Measurements from ENCODE around the gene PLEKHS1.

Gene PLEKHS1

GRCh38 chr10:113751181-113751732 lies at the start of gene PLEKHS1:
Gene PLEKHS1, plus strand, starts transcription at chr10:113751682. Its CDS starts 3,596 bp downstream, at chr10:113755278.
- no peak for DNase-seq

GRCh38 chr10:113704637-113705343 lies 46.7 kb upstream of the PLEKHS1 start:
- DNase-seq = peak; percentile 24

- DNase-seq = no peak
Observed at GRCh38 chr10:113705344-113705652, 46.2 kb upstream of the PLEKHS1 start.

- no peak for DNase-seq
Observed at GRCh38 chr10:113706623-113707022, 44.9 kb upstream of the PLEKHS1 start.

- no peak for DNase-seq
Observed at GRCh38 chr10:113708640-113709039, 42.8 kb upstream of the PLEKHS1 start.

- no peak for DNase-seq
Observed at GRCh38 chr10:113709221-113709838, 42.2 kb upstream of the PLEKHS1 start.

- DNase-seq = no peak
Observed at GRCh38 chr10:113711142-113711541, 40.3 kb upstream of the PLEKHS1 start.

GRCh38 chr10:113712024-113712423 lies 39.5 kb upstream of the PLEKHS1 start:
- no peak for DNase-seq

- DNase-seq = no peak
Observed at GRCh38 chr10:113712755-113713639, 38.5 kb upstream of the PLEKHS1 start.

GRCh38 chr10:113713640-113713982 lies 37.9 kb upstream of the PLEKHS1 start:
- no peak for DNase-seq

- DNase-seq = no peak
Observed at GRCh38 chr10:113716109-113716910, 35.2 kb upstream of the PLEKHS1 start.

- no peak for DNase-seq
Observed at GRCh38 chr10:113718969-113719822, 32.3 kb upstream of the PLEKHS1 start.

- no peak for DNase-seq
Observed at GRCh38 chr10:113720386-113720785, 31.1 kb upstream of the PLEKHS1 start.

- DNase-seq = no peak
Observed at GRCh38 chr10:113732160-113732881, 19.2 kb upstream of the PLEKHS1 start.

- no peak for DNase-seq
Observed at GRCh38 chr10:113732966-113733365, 18.5 kb upstream of the PLEKHS1 start.

GRCh38 chr10:113733635-113734034 lies 17.8 kb upstream of the PLEKHS1 start:
- no peak for DNase-seq

GRCh38 chr10:113735913-113736312 lies 15.6 kb upstream of the PLEKHS1 start:
- DNase-seq = no peak

GRCh38 chr10:113736576-113736975 lies 14.9 kb upstream of the PLEKHS1 start:
- no peak for DNase-seq

- no peak for DNase-seq
Observed at GRCh38 chr10:113739031-113739430, 12.5 kb upstream of the PLEKHS1 start.

GRCh38 chr10:113739577-113739976 lies 11.9 kb upstream of the PLEKHS1 start:
- no peak for DNase-seq

GRCh38 chr10:113740850-113741249 lies 10.6 kb upstream of the PLEKHS1 start:
- DNase-seq = no peak
